ENCODE measurements around the gene NXPH3.
"Not testable (repeated sequence)": the region's sequence is repeated elsewhere in the genome, so short reads cannot be mapped to it uniquely, and the experiment has no call there.

NXPH3 gene

GRCh38 chr17:49554694-49555494, 20.8 kb upstream of the NXPH3 start:
- DNase-seq (ENCODE audit: low spot score): no peak

DNA sequence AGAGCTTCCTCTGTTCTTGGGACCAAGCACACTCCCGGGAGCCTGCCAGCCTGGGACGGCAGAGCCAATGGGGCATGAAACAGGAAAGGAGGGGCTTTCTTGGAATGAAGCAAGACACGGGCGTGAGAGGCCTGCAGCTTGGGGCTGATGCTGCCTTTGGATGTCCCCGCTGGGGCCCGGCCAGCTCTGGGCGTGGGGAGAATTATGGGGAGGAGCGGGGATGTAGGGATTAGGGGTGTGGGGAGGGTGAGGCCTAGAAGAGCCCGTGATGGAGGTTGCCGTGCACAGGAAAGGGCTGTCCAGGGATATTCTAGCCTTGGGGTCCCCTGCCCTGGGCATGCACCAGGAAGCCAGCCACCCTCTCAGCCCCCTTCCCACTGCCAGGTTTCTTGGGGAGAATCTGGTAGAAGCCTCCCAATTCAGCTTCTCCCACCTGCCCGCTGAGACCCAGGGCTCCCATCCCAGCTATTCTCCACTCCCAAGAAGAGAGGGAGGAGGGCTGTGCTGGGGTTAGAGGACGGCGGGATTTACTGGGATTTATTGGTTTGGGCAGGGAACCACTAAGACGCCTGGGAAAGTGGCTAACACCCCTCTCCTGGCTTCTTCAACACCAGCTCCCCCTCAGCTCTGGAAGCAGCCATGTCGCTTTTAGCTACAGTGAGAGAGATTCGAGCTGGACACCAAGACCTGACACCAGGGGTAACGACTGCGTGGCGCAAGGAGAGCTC, 20.0 kb upstream of the NXPH3 start:
- DNase-seq (ENCODE audit: low spot score): no peak

- peak; percentile 91 for DNase-seq (ENCODE audit: low spot score)
These were observed 19.3 kb upstream of the NXPH3 start for GRCh38 chr17:49556223-49556943.

DNA sequence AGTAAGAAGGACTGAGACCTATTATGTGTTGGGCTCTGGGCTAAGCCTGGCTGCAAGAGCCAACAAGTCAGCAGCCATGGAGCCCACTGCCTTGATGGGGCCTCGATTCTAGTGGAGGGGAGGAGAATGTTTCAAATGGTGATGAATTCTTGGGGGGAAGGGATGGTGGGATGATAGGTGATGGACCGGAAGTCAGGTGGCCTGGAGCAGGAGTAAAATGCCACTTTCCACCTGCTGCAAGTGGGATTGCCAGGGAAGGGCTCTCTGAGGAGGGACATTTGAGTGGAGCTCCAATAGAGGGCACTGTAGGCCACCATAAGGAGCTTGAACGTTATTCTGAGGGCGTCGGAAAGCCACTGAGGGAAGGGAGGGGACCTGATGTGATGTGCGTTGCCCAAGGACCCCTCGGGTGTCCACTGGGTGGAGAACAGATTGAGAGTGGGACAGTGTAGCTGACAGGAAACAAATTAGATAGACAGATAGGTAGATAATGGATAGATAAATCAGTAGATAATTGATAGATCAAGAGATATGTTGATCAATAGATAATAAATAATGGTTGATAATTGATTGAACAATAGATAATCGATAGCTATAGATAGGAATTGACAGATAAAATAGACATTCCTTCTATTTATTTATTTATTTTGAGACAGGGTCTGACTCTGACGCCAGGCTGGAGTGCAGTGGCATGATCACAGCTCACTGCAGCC, 18.2 kb upstream of the NXPH3 start:
- DNase-seq (ENCODE audit: low spot score): peak; percentile 46

DNA sequence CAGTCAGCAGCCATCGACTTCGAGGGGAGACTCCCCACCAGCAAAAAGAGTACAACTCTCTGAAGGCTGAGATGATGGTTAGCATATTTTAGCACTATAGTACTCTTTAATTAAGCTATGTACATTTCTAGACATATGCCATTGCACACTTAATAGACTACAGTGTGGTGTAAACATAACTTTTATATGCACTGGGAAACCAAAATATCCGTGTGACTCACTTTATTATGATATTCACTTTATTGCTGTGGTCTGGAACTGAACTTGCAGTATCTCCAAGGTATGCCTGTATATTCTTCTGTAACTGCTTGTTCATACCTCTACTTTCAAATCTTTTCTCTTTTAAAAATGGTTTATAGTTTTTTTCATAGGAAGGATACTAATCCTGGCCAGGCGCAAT, 11.0 kb upstream of the NXPH3 start:
- no peak for DNase-seq (ENCODE audit: low spot score)

DNA sequence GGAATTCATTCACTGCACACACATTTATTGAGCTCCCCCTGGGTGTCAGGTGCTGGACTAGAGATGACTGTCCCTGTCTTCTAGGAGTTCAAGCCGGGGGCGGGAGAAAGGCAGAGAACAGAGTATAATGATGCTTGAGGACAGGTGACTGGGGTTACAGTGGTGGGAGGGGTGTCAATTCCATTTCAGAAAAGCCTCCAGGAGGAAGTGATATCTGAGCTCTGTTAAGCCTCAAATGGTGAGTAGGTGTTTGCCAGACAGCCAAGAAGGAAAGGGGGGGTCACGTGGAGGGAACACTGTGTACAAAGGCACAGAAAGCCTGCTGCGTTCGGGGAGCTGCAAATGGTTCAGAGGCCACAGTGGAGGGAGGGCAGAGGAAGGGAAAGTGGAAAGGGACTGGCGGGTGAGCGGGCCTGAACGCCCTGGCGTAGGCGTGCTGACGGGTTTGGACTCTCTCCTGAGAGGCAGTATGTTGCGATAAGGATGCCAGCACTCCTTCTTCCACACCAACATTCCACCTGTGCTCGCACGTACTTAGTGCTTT, 9.7 kb upstream of the NXPH3 start:
- no peak for DNase-seq (ENCODE audit: low spot score)

GRCh38 chr17:49566668-49567071, 9.0 kb upstream of the NXPH3 start:
- DNase-seq (ENCODE audit: low spot score): no peak

DNA sequence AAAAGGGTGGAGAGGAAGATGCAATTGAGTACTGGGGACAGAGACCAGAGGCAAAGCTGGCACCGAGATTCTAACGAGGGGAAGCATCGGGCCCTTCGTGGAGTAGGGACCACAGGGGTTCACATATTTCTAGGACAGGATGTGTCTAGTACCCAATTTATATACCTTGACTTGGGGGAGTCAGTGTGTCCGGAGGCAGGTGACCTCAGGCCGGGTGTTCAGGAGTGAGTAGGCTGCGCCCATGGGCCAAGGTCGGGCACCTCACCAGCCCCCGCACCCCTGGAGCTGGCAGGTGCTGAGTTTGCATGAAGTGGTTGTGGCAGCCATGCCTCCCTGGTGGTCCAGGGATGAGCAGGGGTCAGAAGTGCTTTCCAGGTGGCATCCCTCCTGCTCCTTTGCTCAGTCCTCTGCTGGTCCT, 8.6 kb upstream of the NXPH3 start:
- DNase-seq (ENCODE audit: low spot score): no peak

- DNase-seq (ENCODE audit: low spot score): peak; percentile 86
These were observed 7.6 kb upstream of the NXPH3 start for GRCh38 chr17:49567871-49568694.

DNA sequence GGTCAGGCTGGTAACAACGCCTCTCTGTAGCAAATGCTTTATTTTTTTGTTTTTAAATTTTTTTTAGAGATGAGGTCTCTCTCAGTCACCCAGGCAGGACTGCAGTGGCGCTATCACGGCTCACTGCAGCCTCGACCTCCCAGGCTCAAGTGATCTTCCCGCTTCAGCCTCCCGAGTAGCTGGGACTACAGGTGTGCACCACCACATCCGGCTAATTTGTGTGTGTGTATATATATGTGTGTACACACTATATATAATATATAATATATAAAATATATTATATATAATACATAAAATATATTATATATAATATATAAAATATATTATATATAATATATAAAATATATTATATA, 7.0 kb upstream of the NXPH3 start:
- DNase-seq (ENCODE audit: low spot score): not testable (repeated sequence)

DNA sequence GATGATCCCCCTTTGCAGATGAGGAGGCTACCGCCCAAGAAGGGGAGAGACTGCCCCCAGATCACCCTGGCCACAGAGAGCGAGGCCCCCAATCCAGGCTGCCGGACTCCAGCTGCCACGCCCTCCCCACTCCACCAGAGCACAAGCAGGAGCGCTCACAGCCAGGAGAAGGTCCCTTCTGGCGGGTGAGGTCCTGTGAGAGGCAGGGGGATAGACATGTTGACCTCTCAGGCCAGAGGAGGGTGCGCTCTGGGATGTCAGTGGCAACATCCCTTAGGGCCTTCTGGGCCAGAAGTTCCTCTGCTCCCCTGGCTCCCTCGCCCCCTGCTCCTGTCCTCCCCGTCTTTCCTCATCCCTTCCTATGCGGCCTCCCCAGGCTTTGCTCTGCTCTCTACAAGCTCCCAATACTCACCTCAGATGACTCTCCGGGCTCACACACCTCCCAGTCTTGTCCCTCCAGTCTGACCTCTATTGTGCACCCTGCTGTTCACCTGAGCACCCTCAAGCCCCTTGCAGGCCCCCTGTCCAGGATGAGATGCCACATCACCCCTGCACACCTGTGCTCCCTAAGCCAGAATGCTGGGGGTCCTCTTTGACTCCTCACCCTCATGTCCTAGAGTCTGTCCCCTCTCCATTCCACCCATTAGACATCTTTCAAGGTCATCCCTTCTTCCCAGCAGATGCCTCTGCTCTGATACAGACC, 5.0 kb upstream of the NXPH3 start:
- no peak for DNase-seq (ENCODE audit: low spot score)

DNA sequence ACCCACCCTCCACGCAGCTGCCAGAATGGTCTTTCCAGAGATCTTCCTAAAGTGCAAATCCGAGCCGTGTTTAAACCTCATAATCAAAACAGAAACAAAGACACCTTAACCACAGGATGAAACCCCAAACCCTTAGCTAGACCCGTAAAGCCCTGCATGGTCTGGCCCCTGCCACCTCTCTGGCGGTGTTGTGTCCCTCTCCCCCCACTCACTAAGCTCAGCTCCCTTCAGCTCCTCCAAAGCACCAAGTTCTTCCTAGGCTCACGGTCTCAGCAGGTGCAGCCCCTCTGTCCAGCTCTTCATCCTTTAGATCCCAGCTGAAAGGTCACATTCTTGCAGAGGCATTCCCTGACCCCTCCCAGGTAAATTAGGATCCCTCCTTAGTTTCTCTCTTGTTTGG, 4.4 kb upstream of the NXPH3 start:
- DNase-seq (ENCODE audit: low spot score): no peak

DNA sequence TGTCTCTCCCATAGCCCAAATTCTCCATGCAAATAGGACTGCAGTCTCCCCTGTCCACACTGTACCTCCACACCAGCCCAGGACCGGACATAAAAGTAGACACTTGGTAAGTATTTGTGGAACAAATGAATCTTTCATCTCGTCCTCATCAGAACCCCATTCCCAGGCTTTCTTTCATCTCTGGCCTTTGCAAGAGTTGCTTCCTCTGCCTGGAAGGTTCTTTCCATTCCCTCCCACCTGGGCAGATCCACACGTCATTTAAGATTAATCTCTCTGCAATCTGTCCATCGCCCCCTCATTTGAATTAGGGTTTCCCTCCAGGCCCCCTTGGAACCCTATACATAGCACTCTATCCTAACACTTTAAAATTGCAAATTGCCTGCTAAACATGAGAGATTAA, 3.9 kb upstream of the NXPH3 start:
- no peak for DNase-seq (ENCODE audit: low spot score)

DNA sequence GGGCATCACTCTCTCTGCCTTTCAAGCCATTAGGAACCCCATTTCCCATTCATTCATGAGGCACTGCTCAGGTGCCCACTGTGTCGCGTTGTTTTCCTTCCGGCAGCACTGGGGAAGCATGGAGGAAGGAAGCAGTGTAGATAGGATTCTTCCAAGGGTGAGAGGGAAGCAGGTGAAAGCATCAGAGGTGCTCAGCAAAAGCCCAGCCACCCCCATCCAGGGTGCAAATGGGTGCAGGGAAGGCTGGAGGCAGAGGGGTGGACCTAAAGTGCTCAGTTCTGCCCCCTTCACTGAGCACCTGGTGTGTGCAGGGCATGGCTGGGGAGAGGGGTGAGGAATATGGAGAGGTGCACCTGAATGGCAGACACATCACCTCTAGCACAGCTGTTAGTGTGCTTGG, 3.4 kb upstream of the NXPH3 start:
- no peak for DNase-seq (ENCODE audit: low spot score)

GRCh38 chr17:49572806-49573420, 2.8 kb upstream of the NXPH3 start:
- no peak for DNase-seq (ENCODE audit: low spot score)

DNA sequence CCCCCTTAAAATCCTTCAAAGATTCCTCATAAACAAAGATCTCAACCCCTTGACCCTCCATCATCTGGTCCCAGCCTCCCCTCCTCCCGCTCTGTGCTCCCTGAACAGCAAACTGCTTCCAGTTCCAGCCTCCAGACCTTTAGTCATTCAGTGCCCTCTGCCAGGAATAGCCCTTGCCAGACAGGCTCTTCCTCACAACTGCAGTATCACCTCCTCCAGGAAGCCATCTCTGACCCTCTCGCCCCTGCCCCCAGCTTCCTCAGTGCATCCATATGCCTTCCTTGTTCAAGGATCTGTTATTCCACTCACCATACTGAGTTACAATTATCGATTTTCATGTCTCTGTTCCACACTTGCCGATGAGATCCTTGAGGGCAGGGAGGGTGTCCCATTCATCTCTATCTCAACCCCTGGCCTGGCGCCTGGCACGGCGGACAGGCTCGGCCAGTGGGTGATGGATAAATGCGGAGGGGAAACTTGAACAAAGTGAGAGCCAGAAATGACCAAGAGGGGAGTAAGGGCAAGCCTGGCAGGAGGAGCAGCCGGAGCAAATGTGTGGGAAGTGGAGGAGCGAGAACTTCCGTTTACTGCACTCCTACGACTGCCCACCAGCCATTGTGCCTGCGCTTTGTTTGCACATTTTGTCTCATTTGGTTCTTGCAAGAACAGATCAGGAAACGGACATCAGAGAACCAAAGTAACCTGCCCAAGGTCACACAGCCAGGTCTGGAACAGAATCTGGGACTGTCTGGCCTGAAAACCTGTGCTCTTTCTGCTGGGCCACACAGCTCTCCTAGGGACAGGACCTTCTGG, 2.0 kb upstream of the NXPH3 start:
- no peak for DNase-seq (ENCODE audit: low spot score)

DNA sequence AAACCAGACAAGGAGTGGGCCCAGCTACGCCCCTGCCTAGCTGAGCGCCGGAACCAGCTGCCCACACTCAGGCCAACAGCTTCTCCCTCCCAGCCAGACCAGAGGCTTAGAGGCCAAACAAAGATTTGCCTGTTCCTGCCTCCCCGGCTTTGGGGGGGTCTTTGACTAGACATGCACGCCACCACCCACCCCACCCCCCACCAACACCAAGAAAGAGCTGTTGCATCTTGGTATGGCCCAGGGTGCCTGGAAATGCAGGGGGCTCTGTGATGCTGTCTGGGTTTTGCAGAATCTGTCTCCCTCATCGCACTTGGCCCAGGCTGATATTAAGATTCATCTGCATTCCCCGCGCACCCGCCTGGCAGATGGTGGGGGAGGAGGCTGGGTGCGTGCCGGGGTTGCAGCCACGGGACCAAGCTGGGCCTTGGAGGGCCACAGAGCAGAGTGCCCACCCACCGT, 1.3 kb upstream of the NXPH3 start:
- no peak for DNase-seq (ENCODE audit: low spot score)

DNA sequence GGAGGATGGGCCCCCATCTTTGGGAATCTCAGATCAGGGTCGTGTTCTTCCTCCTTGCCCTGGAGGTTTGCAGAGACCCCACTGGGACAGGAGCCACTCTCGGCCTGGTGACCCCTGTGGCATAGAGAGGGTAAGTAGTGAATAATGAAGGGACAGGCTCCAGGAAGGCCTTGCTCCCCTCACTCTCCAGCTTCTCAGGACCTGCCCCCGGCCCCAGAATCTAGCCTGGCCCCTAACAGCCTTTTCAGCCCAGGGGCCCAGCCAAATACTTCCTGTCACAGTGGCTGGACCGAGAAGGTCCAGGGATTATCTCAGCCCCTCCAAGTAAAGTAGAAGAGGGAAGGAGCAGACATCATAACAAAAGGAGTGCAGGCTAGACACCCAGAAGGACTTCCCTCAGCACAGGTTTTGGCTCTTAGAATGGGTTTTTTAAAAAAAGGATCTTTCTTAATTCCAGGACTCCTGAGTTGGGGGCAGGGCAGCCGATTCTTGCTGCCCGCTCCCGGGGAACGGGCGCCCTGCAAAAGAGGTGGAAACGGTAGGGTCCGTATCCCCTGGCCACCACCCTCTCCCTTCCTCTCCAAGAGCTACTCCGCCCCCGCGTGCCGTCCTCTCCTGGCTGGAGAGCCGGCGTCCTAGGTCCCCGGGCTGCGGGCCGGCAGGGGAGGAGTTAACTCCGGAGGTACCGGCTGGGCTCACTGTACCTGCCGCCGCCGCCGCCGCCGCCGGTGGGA, 559 bp upstream of the NXPH3 start:
- DNase-seq (ENCODE audit: low spot score): no peak

Measured in GM03348 (cell line).